ENCODE results near the gene PRCP. TPM values are rescaled to one million over a fixed set of nuclear protein-coding genes. Genes with fewer than 3 reads are reported as not detected.

The PRCP gene
- total RNA-seq, 1 experiment from 2014 or later = 57.0 TPM

- Histone ChIP-seq H3K4me3 (ENCODE audit: low read depth in 2 of 2, low read length in 2 of 2) (no peak overlapping the region), H3K27ac (ENCODE audit: low read length) (peak overlapping the region; percentile 83; the same call in 1 of the 2 replicates), H3K9me3 (ENCODE audit: control insufficient read depth, insufficient read depth, low read depth, low read length) (no peaks in the 10 kb centered on the region), H3K4me1 (ENCODE audit: control insufficient read depth, insufficient read depth, low read length) (peaks cover 40% of the 10 kb centered on the region), H3K36me3 (ENCODE audit: control insufficient read depth, insufficient read depth, low read length) (no peaks in the 10 kb centered on the region), H3K27me3 (ENCODE audit: control insufficient read depth, insufficient read depth, low read length) (no peaks in the 10 kb centered on the region)
- TF ChIP-seq POLR2AphosphoS5 (IDR thresholded peaks at IDR 0.05; ENCODE audit: low read depth, low read length) (no peak), REST (IDR thresholded peaks at IDR 0.05; ENCODE audit: insufficient read depth in 1 of 2, low read depth in 2 of 2, low read length in 1 of 2) (no peak), SIN3A (IDR thresholded peaks at IDR 0.05; ENCODE audit: borderline replicate concordance, insufficient read depth, low read depth, low read length) (no peak), TCF7L2 (IDR thresholded peaks at IDR 0.05; ENCODE audit: low read depth, low read length) (no peak), CTCF (IDR thresholded peaks at IDR 0.05) (no peak)
- intact Hi-C loops (cut with micrococcal nuclease; ENCODE audit: unreplicated experiment) = no loop called here
- DNase-seq (ENCODE audit: low read depth, low spot score) (no peak), ATAC-seq (no peak)
- in situ Hi-C loops (cut with HindIII; ENCODE audit: low pct_unique_long_range_greater_than_20kb, low sequenced_read_pairs) = no loop called here
- POLR2A ChIA-PET = no interaction called here
- CTCF ChIA-PET = interaction anchor here (2.0 kb wide), 1 partner anchor 8 kb away, joined by 8 read pairs; no protein-coding TSS in a partner anchor
- no TSS peak for BruUV-seq (replicated peaks)
Observed at GRCh38 chr11:82859750-82860149, 40.5 kb downstream of the PRCP start.

GRCh38 chr11:82858556-82859091 lies 41.6 kb downstream of the PRCP start:
- BruUV-seq (replicated peaks) = no TSS peak
- H3K27ac ChIP-seq (ENCODE audit: low read length) = peak overlapping the region; percentile 83
- intact Hi-C loops (cut with micrococcal nuclease; ENCODE audit: unreplicated experiment) = no loop called here
- 0 out of 4 replicates have a peak overlapping the region, but pooled peaks of 1 of the 2 experiments have one; percentile 2 for H3K4me3 ChIP-seq (ENCODE audit: low read depth in 2 of 2, low read length in 2 of 2)
- ATAC-seq (peak; percentile 92), DNase-seq (ENCODE audit: low read depth, low spot score) (peak; percentile 69)
- ChIA-PET CTCF (interaction anchor here (0.6 to 2.0 kb wide), 3 partner anchors 9 to 1666 kb away, joined by 4 to 8 read pairs (median 4); no protein-coding TSS in a partner anchor), POLR2A (no interaction called here)
- peaks cover 33% of the 10 kb centered on the region for H3K4me1 ChIP-seq (ENCODE audit: control insufficient read depth, insufficient read depth, low read length)
- H3K9me3 ChIP-seq (ENCODE audit: control insufficient read depth, insufficient read depth, low read depth, low read length) = no peaks in the 10 kb centered on the region
- no peaks in the 10 kb centered on the region for H3K27me3 ChIP-seq (ENCODE audit: control insufficient read depth, insufficient read depth, low read length)
- in situ Hi-C loops (cut with HindIII; ENCODE audit: low pct_unique_long_range_greater_than_20kb, low sequenced_read_pairs) = no loop called here
- H3K36me3 ChIP-seq (ENCODE audit: control insufficient read depth, insufficient read depth, low read length) = no peaks in the 10 kb centered on the region
- TF ChIP-seq SIN3A (IDR thresholded peaks at IDR 0.05; ENCODE audit: borderline replicate concordance, insufficient read depth, low read depth, low read length) (no peak), TCF7L2 (IDR thresholded peaks at IDR 0.05; ENCODE audit: low read depth, low read length) (no peak), POLR2AphosphoS5 (IDR thresholded peaks at IDR 0.05; ENCODE audit: low read depth, low read length) (no peak), REST (IDR thresholded peaks at IDR 0.05; ENCODE audit: insufficient read depth in 1 of 2, low read depth in 2 of 2, low read length in 1 of 2) (no peak), CTCF (IDR thresholded peaks at IDR 0.05) (no peak)
